NB4 (cell line): ENCODE data around the gene ITPK1.

Experiments
- TF ChIP-seq, protein P1 (sequence below): IDR thresholded peaks from one replicate; pipeline ENCODE4 v1.5.1; 2012; ENCODE audit warnings: low read depth, low read length
- TF ChIP-seq, protein P2 (sequence below): IDR thresholded peaks from 2 replicates; pipeline ENCODE4 v1.6.1; 2011; ENCODE audit warnings: low read depth, low read length

DNA sequence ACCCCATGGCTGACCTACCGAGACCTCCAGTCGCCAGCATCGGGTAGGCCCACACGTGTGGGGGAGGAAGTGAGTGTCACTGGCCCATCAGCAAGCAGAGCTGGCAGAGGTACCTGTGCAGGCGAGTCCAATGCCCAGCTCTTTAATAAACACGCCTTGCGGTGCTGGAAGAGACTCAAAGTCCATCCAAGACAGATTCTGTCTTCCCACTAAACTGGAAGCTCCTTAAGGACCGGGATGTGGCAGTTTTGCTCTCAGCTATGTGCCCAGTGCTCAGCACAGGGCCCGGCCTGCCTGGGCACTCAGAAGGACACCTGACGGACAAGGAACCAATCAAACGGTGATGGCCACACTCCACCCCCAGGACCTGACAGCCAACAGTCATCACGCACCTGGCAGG is 65.0 kb downstream of the ITPK1 start:
- TF ChIP-seq, protein P1, sequence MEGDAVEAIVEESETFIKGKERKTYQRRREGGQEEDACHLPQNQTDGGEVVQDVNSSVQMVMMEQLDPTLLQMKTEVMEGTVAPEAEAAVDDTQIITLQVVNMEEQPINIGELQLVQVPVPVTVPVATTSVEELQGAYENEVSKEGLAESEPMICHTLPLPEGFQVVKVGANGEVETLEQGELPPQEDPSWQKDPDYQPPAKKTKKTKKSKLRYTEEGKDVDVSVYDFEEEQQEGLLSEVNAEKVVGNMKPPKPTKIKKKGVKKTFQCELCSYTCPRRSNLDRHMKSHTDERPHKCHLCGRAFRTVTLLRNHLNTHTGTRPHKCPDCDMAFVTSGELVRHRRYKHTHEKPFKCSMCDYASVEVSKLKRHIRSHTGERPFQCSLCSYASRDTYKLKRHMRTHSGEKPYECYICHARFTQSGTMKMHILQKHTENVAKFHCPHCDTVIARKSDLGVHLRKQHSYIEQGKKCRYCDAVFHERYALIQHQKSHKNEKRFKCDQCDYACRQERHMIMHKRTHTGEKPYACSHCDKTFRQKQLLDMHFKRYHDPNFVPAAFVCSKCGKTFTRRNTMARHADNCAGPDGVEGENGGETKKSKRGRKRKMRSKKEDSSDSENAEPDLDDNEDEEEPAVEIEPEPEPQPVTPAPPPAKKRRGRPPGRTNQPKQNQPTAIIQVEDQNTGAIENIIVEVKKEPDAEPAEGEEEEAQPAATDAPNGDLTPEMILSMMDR = no peak
- TF ChIP-seq, protein P2, sequence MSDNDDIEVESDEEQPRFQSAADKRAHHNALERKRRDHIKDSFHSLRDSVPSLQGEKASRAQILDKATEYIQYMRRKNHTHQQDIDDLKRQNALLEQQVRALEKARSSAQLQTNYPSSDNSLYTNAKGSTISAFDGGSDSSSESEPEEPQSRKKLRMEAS = no peak
